HUDEP-2 (cell line): ENCODE data around the gene TFCP2.

Source experiments
- DNase-seq, 76 experiments: peaks; one replicate each; lab custom pipeline; 2025; ENCODE audit not compliant: unreplicated experiment in 76 of 76; lab: John Stamatoyannopoulos, UW

Gene TFCP2

DNA sequence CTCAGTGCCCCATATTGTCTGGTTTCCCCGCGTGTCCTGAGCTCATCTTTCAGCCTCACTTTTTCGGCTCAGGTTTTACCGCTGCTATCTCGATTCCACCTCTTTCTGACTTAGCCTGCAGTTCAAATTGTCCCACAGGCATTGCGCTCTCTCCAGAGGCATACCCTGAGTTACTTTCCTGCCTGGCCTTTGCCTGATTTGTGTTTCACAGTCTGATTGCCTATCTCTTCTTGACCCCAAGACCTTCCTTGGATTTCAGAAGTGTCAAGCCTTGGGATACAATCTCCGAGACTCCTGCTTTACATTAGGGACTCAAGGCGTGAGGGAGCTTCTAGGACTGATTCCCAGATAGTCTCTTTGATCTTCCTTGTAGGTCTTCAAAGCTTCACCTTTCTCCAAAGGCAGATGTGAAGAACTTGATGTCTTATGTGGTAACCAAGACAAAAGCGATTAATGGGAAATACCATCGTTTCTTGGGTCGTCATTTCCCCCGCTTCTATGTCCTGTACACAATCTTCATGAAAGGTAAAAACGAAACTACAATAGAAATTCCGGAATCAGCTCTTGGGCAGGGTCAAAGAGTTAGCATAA is 124.2 kb downstream of the TFCP2 start:
- peak in 5 of 76 experiments; percentile 1 to 41 (median 22) for DNase-seq

DNA sequence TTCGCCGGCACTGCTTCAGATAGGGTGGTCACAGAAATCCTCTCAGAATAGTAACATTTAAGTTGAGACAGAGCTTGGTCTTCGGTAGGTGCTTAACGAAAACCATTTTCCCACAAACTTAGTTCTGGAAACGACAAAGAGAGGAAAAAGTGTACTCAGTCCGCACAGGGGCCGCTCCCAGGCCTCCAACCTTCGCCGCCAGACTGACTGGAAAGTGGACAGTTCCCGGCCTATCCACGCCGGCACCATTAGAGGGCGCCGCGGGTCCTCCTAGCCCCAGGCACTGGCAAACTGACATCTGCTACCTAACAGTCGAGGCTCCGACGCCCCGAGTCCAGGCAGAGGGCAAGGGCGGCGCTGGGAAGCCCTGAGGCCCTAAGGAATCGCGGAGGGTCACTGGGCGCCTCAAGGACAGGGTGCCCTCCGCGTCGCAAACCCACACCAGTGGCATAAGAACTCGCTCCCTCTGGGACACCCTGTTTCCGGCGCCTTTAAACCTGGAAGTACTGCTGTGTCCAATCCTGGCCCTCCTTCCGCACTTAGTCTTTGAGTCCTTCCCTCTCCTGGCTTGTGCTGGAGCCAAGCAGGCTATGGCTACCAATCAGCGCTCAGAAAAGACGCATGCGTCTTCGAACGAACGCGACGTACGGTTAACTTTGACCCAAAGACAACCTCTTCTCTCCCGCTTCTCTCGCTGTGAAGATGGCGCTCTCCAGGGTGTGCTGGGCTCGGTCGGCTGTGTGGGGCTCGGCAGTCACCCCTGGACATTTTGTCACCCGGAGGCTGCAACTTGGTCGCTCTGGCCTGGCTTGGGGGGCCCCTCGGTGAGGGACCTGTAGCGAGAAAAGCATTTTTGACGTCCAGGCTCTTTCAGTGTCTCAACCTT is 125.0 kb downstream of the TFCP2 start, which contains the start of gene LETMD1:
Gene LETMD1, plus strand, starts transcription at position 673 of the 886 bp plus-strand sequence. Its CDS starts 30 bp downstream, at position 703.
- DNase-seq = peak; percentile 32 to 98 (median 91)
